GM12878 (cell line): ENCODE data around the gene PLEKHG1. TPM values are rescaled to one million over a fixed set of nuclear protein-coding genes. Genes with fewer than 3 reads are reported as not detected.

Experiments
- ATAC-seq: fragments of 200-7000 bp; cut with Tn5 transposase; 3 replicates; pipeline ENCODE4 v1.9.1; 2020; ENCODE audit warnings: mild to moderate bottlenecking, moderate library complexity
- BruUV-seq: library from RNA; stranded (reverse); fragments of 400-500 nt; replicated peaks from 2 replicates; lab custom pipeline; 2021; lab: Mats Ljungman, UMichigan
- CTCF ChIA-PET: fragments of 300-600 bp; sonication (Branson Sonifier 250); formaldehyde crosslinking; extraction: SDS; loops from one replicate; lab custom pipeline; 2021; ENCODE audit warnings: inconsistent platforms; lab: Yijun Ruan, JAX
- POLR2A ChIA-PET: fragments of 350-600 bp; formaldehyde crosslinking; extraction: SDS; loops from one replicate; lab custom pipeline; 2021; ENCODE audit warnings: inconsistent platforms; lab: Charles Lee
- RAD21 ChIA-PET: fragments of 300-600 bp; sonication (Branson Sonifier 250); formaldehyde crosslinking; loops from one replicate; lab custom pipeline; 2023; ENCODE audit warnings: antibody characterized with exemption; ENCODE audit not compliant: unreplicated experiment; lab: Charles Lee
- SMC1A ChIA-PET: fragments of 300-600 bp; sonication (Branson Sonifier 250); formaldehyde crosslinking; loops from one replicate; lab custom pipeline; 2023; ENCODE audit not compliant: unreplicated experiment, uncharacterized antibody; lab: Charles Lee
- DNase-seq: peaks from one replicate; pipeline ENCODE4 v3.0.0-alpha.2; 2011; ENCODE audit warnings: low read depth, low spot score
- FAIRE-seq: peaks from 3 replicates; lab custom pipeline; 2011; peaks lifted over from hg19 to GRCh38; lab: Jason Lieb, UNC
- H2AFZ ChIP-seq: 2 replicates; pipeline ENCODE4 v1.6.0; 2011; ENCODE audit warnings: low read depth, low read length, control low read depth; ENCODE audit not compliant: control insufficient read depth
- H3K27ac ChIP-seq: 2 replicates; pipeline ENCODE4 v1.5.1; 2011; ENCODE audit warnings: control low read depth; ENCODE audit not compliant: control insufficient read depth, insufficient read depth
- H3K27me3 ChIP-seq, 2 experiments: replicated peaks in 1 of 2; 2 replicates each; pipeline versions ENCODE4 v1.6.0 to v1.6.1; 2011; ENCODE audit warnings: low read length in 1 of 2; ENCODE audit not compliant: control insufficient read depth in 2 of 2, insufficient read depth in 2 of 2
- H3K36me3 ChIP-seq, 2 experiments: 2 replicates each; pipeline ENCODE4 v1.5.1; 2011; ENCODE audit warnings: low read length in 1 of 2; ENCODE audit not compliant: control insufficient read depth in 2 of 2, insufficient read depth in 2 of 2
- H3K4me1 ChIP-seq: 2 replicates; pipeline ENCODE4 v1.6.1; 2011; ENCODE audit warnings: mild to moderate bottlenecking, low read length, moderate library complexity, mixed read lengths; ENCODE audit not compliant: control insufficient read depth, insufficient read depth
- H3K4me2 ChIP-seq: 2 replicates; pipeline ENCODE4 v1.6.0; 2011; ENCODE audit warnings: control low read depth; ENCODE audit not compliant: control insufficient read depth, insufficient read depth
- H3K4me3 ChIP-seq: fragments of 200-600 bp; sonication (generic); 2 replicates; pipeline ENCODE4 v1.5.1; 2016
- H3K79me2 ChIP-seq: 2 replicates; pipeline ENCODE4 v1.6.0; 2011; ENCODE audit warnings: low read length; ENCODE audit not compliant: control insufficient read depth, insufficient read depth
- H3K9ac ChIP-seq: 2 replicates; pipeline ENCODE4 v1.8.0; 2011; ENCODE audit warnings: low read length, control low read depth, mixed read lengths; ENCODE audit not compliant: control insufficient read depth, insufficient read depth
- H3K9me3 ChIP-seq: replicated peaks from 3 replicates; pipeline ENCODE4 v1.5.1; 2011; ENCODE audit warnings: mild to moderate bottlenecking, low read length; ENCODE audit not compliant: control insufficient read depth, insufficient read depth
- H4K20me1 ChIP-seq: 2 replicates; pipeline ENCODE4 v1.6.0; 2011; ENCODE audit not compliant: control insufficient read depth, insufficient read depth
- ASH2L ChIP-seq: fragments of 300-600, 200-600 bp; sonication (generic); IDR thresholded peaks from 2 replicates; pipeline ENCODE4 v1.6.1; 2017; ENCODE audit warnings: low read depth, mild to moderate bottlenecking, borderline replicate concordance
- BCL11A ChIP-seq: IDR thresholded peaks from 2 replicates; pipeline ENCODE4 v1.6.1; 2011; ENCODE audit warnings: low read depth, low read length
- BRCA1 ChIP-seq: IDR thresholded peaks from 2 replicates; pipeline ENCODE4 v1.6.1; 2011; ENCODE audit warnings: low read depth, low read length, improper control_type of control experiment
- DPF2 ChIP-seq: fragments of 450-650 bp; IDR thresholded peaks from 2 replicates; pipeline ENCODE4 v1.6.1; 2017; ENCODE audit warnings: mild to moderate bottlenecking
- EED ChIP-seq: sonication (generic); IDR thresholded peaks from 2 replicates; pipeline ENCODE4 v1.6.1; 2016; ENCODE audit warnings: antibody characterized with exemption, low read depth
- ESRRA ChIP-seq: IDR thresholded peaks from 2 replicates; pipeline ENCODE4 v1.6.1; 2012; ENCODE audit warnings: mild to moderate bottlenecking, low read length, improper control_type of control experiment
- HDGF ChIP-seq: fragments of 450-650 bp; IDR thresholded peaks from 2 replicates; pipeline ENCODE4 v1.6.1; 2016; ENCODE audit warnings: antibody characterized with exemption
- NFXL1 ChIP-seq: fragments of 450-650 bp; IDR thresholded peaks from 2 replicates; pipeline ENCODE4 v1.6.1; 2017; ENCODE audit warnings: antibody characterized with exemption, mild to moderate bottlenecking, borderline replicate concordance
- NR2F1 ChIP-seq: fragments of 450-650 bp; conservative IDR thresholded peaks from 2 replicates; pipeline ENCODE4 v1.6.1; 2017; ENCODE audit warnings: mild to moderate bottlenecking
- POLR2AphosphoS2 ChIP-seq: IDR thresholded peaks from 2 replicates; pipeline ENCODE4 v1.6.1; 2011; ENCODE audit warnings: low read depth, mild to moderate bottlenecking, low read length, improper control_type of control experiment, moderate library complexity
- SMARCA5 ChIP-seq: fragments of 450-650 bp; IDR thresholded peaks from 2 replicates; pipeline ENCODE4 v1.6.1; 2017; ENCODE audit warnings: mild to moderate bottlenecking
- TBL1XR1 ChIP-seq: IDR thresholded peaks from 2 replicates; pipeline ENCODE4 v1.6.1; 2012; ENCODE audit warnings: low read depth, low read length, improper control_type of control experiment
- TCF12 ChIP-seq: IDR thresholded peaks from 2 replicates; pipeline ENCODE4 v1.6.1; 2011; ENCODE audit warnings: low read depth, mild to moderate bottlenecking, low read length
- WGBS: methylation state at CpG from one replicate; pipeline ENCODE4 v1.1.6; 2016; ENCODE audit warnings: low lambda C conversion rate; ENCODE audit not compliant: insufficient replicate concordance, insufficient coverage; ENCODE audit errors: missing lambda C conversion rate; 5-methylcytosine and 5-hydroxymethylcytosine counted together
- in situ Hi-C: fragments of 300-500 bp; cut with MboI; formaldehyde crosslinking; loops from 9 replicates; pipeline ENCODE4 v1.14.3; 2018; ENCODE audit warnings: mixed read lengths
- intact Hi-C: fragments of 100-400 bp; cut with micrococcal nuclease; formaldehyde crosslinking; loops from one replicate; pipeline ENCODE4 v1.14.2; 2022; ENCODE audit not compliant: unreplicated experiment
- polyA plus RNA-seq, 11 experiments: library from polyadenylated mRNA; depleted of rRNA in 4 of 11; unstranded in 6 of 11; stranded (reverse) in 5 of 11; fragments of >200 nt; fragmentation: Nextera tagmentation in 4 of 11; fragmentation: Illumina TruSeq in 1 of 11; extraction: Ambion mirVana in 4 of 11; extraction: Trizol in 1 of 11; gene quantifications; 1 replicate in 1 of 11; 2 replicates in 10 of 11; pipeline versions ENCODE4 v1.2.1 to v1.2.3, GENCODE V29; 2011 to 2016; ENCODE audit warnings: inconsistent platforms in 2 of 11, missing spikeins in 2 of 11, low read depth in 1 of 11
- total RNA-seq, 4 experiments: library from RNA; depleted of rRNA in 3 of 4; stranded (reverse); fragments of >200 nt in 3 of 4; fragmentation: Illumina TruSeq in 1 of 4; extraction: Trizol in 1 of 4; gene quantifications; 2 replicates each; pipeline versions ENCODE4 v1.2.1 to v1.2.3, GENCODE V29; 2013 to 2021
- TF ChIP-seq, protein P1 (sequence below): IDR thresholded peaks from 2 replicates; pipeline ENCODE4 v1.6.1; 2011; ENCODE audit warnings: borderline replicate concordance, low read depth, mild to moderate bottlenecking, moderate library complexity, mixed read lengths, low read length; ENCODE audit not compliant: insufficient read depth; ENCODE audit errors: extremely low read length
- TF ChIP-seq, protein P2 (sequence below): fragments of 450-650 bp; IDR thresholded peaks from 2 replicates; pipeline ENCODE4 v1.6.1; 2017; ENCODE audit warnings: antibody characterized with exemption, mild to moderate bottlenecking, moderate library complexity
- TF ChIP-seq, protein P3 (sequence below): fragments of 150-350 bp; IDR thresholded peaks from 2 replicates; pipeline ENCODE4 v1.6.1; 2014; ENCODE audit warnings: mild to moderate bottlenecking, low read depth, low read length
- TF ChIP-seq, protein P4 (sequence below): fragments of 450-650 bp; IDR thresholded peaks from 2 replicates; pipeline ENCODE4 v1.6.1; 2017; ENCODE audit warnings: borderline replicate concordance

Gene PLEKHG1
- total and polyA plus RNA-seq, 10 of the 15 experiments (the other 5 are each of a cell fraction or from before 2014, with no cell fraction given): 0.77 to 17.2 (median 4.9) TPM

DNA sequence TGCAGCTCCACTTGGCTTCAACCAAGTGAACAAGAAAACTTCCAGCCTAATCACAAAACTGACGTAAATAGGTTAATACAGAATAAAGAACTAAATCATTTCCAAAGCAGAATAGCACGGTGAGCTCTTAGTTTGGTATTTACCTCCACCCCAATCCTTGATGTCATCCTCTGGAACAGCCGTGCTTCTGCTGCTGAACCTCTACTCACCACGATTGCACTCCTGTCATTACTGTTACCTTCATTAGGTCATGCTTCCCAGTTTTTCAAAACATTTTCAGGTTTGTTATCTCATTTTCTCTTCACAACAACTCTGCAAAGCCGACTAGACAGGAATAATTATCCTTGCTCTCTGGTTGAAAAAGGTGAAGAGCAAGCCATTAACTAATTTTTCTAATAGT, 15.6 kb upstream of the PLEKHG1 start (continued):
- TF ChIP-seq NFXL1 (no peak), DPF2 (no peak), NR2F1 (no peak), POLR2AphosphoS2 (no peak)
- TF ChIP-seq, protein P1, sequence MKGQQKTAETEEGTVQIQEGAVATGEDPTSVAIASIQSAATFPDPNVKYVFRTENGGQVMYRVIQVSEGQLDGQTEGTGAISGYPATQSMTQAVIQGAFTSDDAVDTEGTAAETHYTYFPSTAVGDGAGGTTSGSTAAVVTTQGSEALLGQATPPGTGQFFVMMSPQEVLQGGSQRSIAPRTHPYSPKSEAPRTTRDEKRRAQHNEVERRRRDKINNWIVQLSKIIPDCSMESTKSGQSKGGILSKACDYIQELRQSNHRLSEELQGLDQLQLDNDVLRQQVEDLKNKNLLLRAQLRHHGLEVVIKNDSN: no peak

DNA sequence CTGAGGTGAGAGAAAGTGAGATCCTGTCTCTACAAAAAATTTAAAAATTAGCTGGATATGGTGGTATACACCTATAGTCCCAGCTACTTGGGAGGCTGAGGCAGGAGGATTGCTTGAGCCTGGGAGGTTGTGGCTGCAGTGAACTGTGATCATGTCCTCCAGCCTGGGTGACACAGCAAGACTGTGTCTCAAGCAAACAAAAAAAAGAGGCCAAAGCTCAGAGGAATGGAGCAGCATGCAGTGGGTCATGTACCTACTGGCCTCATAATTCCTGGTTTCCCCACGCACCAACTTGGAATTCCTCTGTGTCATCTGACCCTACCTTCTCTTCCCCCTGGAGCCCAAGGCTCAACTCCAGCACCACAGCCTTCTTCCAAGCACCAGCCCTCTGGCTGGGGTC, 15.1 kb upstream of the PLEKHG1 start:
- Histone ChIP-seq H3K79me2 (no peaks in the 10 kb centered on the region), H2AFZ (no peak overlapping the region), H4K20me1 (no peaks in the 10 kb centered on the region), H3K27ac (no peak overlapping the region), H3K9ac (no peak overlapping the region), H3K36me3 (no peaks in the 10 kb centered on the region), H3K27me3 (peaks cover 0 to 5% of the 10 kb centered on the region in 2 experiments; a peak in 1 of 4 replicates), H3K9me3 (no peaks in the 10 kb centered on the region), H3K4me3 (no peak overlapping the region), H3K4me2 (no peak overlapping the region), H3K4me1 (no peaks in the 10 kb centered on the region)
- ChIA-PET CTCF (interaction anchor here (0.9 kb wide), 1 partner anchor 236 kb away, joined by 3 read pairs; no protein-coding TSS in a partner anchor), SMC1A (interaction anchor here (1.4 to 1.6 kb wide), 2 partner anchors 15 to 229 kb away, joined by 3 to 4 read pairs; partner anchors contain the start of gene PLEKHG1), RAD21 (no interaction called here), POLR2A (no interaction called here)
- in situ Hi-C loops: no loop called here
- intact Hi-C loops: no loop called here
- no peak for DNase-seq
- FAIRE-seq: no peak
- BruUV-seq: no TSS peak
- WGBS: 100% methylated on average over 1 of the region's 1 CpG
- no peak for ATAC-seq
- TF ChIP-seq, protein P2, sequence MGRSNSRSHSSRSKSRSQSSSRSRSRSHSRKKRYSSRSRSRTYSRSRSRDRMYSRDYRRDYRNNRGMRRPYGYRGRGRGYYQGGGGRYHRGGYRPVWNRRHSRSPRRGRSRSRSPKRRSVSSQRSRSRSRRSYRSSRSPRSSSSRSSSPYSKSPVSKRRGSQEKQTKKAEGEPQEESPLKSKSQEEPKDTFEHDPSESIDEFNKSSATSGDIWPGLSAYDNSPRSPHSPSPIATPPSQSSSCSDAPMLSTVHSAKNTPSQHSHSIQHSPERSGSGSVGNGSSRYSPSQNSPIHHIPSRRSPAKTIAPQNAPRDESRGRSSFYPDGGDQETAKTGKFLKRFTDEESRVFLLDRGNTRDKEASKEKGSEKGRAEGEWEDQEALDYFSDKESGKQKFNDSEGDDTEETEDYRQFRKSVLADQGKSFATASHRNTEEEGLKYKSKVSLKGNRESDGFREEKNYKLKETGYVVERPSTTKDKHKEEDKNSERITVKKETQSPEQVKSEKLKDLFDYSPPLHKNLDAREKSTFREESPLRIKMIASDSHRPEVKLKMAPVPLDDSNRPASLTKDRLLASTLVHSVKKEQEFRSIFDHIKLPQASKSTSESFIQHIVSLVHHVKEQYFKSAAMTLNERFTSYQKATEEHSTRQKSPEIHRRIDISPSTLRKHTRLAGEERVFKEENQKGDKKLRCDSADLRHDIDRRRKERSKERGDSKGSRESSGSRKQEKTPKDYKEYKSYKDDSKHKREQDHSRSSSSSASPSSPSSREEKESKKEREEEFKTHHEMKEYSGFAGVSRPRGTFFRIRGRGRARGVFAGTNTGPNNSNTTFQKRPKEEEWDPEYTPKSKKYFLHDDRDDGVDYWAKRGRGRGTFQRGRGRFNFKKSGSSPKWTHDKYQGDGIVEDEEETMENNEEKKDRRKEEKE: no peak
- TF ChIP-seq HDGF: no peak
- TF ChIP-seq TBL1XR1: no peak
- TF ChIP-seq ESRRA: no peak
- TF ChIP-seq, protein P3, sequence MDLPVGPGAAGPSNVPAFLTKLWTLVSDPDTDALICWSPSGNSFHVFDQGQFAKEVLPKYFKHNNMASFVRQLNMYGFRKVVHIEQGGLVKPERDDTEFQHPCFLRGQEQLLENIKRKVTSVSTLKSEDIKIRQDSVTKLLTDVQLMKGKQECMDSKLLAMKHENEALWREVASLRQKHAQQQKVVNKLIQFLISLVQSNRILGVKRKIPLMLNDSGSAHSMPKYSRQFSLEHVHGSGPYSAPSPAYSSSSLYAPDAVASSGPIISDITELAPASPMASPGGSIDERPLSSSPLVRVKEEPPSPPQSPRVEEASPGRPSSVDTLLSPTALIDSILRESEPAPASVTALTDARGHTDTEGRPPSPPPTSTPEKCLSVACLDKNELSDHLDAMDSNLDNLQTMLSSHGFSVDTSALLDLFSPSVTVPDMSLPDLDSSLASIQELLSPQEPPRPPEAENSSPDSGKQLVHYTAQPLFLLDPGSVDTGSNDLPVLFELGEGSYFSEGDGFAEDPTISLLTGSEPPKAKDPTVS: no peak
- TF ChIP-seq BRCA1: no peak
- no peak for TF ChIP-seq ASH2L
- TF ChIP-seq DPF2: no peak
- TF ChIP-seq, protein P4, sequence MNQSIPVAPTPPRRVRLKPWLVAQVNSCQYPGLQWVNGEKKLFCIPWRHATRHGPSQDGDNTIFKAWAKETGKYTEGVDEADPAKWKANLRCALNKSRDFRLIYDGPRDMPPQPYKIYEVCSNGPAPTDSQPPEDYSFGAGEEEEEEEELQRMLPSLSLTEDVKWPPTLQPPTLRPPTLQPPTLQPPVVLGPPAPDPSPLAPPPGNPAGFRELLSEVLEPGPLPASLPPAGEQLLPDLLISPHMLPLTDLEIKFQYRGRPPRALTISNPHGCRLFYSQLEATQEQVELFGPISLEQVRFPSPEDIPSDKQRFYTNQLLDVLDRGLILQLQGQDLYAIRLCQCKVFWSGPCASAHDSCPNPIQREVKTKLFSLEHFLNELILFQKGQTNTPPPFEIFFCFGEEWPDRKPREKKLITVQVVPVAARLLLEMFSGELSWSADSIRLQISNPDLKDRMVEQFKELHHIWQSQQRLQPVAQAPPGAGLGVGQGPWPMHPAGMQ: no peak
- no peak for TF ChIP-seq BCL11A
- no peak for TF ChIP-seq EED
- no peak for TF ChIP-seq TCF12
- no peak for TF ChIP-seq SMARCA5
